Keratinocyte (primary cell): ENCODE results near the gene SERTM1. TPM values are rescaled to one million over a fixed set of nuclear protein-coding genes. Genes with fewer than 3 reads are reported as not detected.

ENCODE experiments used
- DNase-seq: peaks from one replicate; pipeline ENCODE4 v3.0.0-alpha.2; 2011; ENCODE audit warnings: low read depth, missing footprints, low spot score
- FAIRE-seq: peaks from 2 replicates; lab custom pipeline; 2011; peaks lifted over from hg19 to GRCh38; lab: Jason Lieb, UNC
- H2AFZ ChIP-seq: 2 replicates; pipeline ENCODE4 v1.6.0; 2012; ENCODE audit warnings: low read length, control low read depth, inconsistent platforms; ENCODE audit not compliant: control insufficient read depth
- H3K27ac ChIP-seq: 2 replicates; pipeline ENCODE4 v1.5.1; 2011; ENCODE audit warnings: low read length; ENCODE audit not compliant: control insufficient read depth, insufficient read depth
- H3K27me3 ChIP-seq: 3 replicates; pipeline ENCODE4 v1.6.0; 2011; ENCODE audit warnings: low read length; ENCODE audit not compliant: control insufficient read depth, insufficient read depth; ENCODE audit errors: extremely low read depth
- H3K36me3 ChIP-seq, 2 experiments: 2 replicates in 1 of 2; 3 replicates in 1 of 2; pipeline ENCODE4 v1.5.1; 2011; ENCODE audit warnings: low read length in 2 of 2, mild to moderate bottlenecking in 1 of 2; ENCODE audit not compliant: control insufficient read depth in 2 of 2, insufficient read depth in 2 of 2; ENCODE audit errors: extremely low read depth in 1 of 2
- H3K4me1 ChIP-seq: 3 replicates; pipeline ENCODE4 v1.5.1; 2011; ENCODE audit warnings: low read length; ENCODE audit not compliant: control insufficient read depth, insufficient read depth; ENCODE audit errors: extremely low read depth
- H3K4me2 ChIP-seq: 3 replicates; pipeline ENCODE4 v1.6.0; 2011; ENCODE audit warnings: low read depth, low read length; ENCODE audit not compliant: control insufficient read depth, insufficient read depth; ENCODE audit errors: extremely low read depth
- H3K4me3 ChIP-seq, 3 experiments: fragments of 200-600 bp in 1 of 3; sonication (generic) in 1 of 3; 2 replicates in 2 of 3; 3 replicates in 1 of 3; pipeline ENCODE4 v1.5.1; 2011 to 2016; ENCODE audit warnings: low read length in 3 of 3, mild to moderate bottlenecking in 3 of 3, control low read depth in 2 of 3, inconsistent platforms in 1 of 3, low read depth in 1 of 3, mixed read lengths in 1 of 3, mixed run types in 1 of 3, moderate library complexity in 1 of 3; ENCODE audit not compliant: control insufficient read depth in 2 of 3, insufficient read depth in 2 of 3; ENCODE audit errors: extremely low read depth in 1 of 3
- H3K79me2 ChIP-seq: 2 replicates; pipeline ENCODE4 v1.6.0; 2012; ENCODE audit warnings: low read length; ENCODE audit not compliant: control insufficient read depth, insufficient read depth
- H3K9ac ChIP-seq: 3 replicates; pipeline ENCODE4 v1.6.0; 2011; ENCODE audit warnings: low read length; ENCODE audit not compliant: control insufficient read depth, insufficient read depth; ENCODE audit errors: extremely low read depth
- H3K9me1 ChIP-seq: 3 replicates; pipeline ENCODE4 v1.6.0; 2011; ENCODE audit warnings: low read length; ENCODE audit not compliant: control insufficient read depth, insufficient read depth; ENCODE audit errors: extremely low read depth
- H3K9me3 ChIP-seq: 2 replicates; pipeline ENCODE4 v1.5.1; 2012; ENCODE audit warnings: low read depth, low read length; ENCODE audit not compliant: control insufficient read depth
- H4K20me1 ChIP-seq: 3 replicates; pipeline ENCODE4 v1.6.0; 2011; ENCODE audit warnings: low read length; ENCODE audit not compliant: control insufficient read depth, insufficient read depth; ENCODE audit errors: extremely low read depth
- EZH2 ChIP-seq: IDR thresholded peaks from one replicate; pipeline ENCODE4 v1.6.1; 2012; ENCODE audit warnings: inconsistent platforms, mild to moderate bottlenecking, low read length, moderate library complexity
- dilution Hi-C: fragments of 300-500 bp; cut with MboI; formaldehyde crosslinking; loops from one replicate; pipeline ENCODE4 v1.7.0; 2020; ENCODE audit warnings: low sequenced_read_pairs; ENCODE audit not compliant: extremely low pct_ligation_motif_present
- polyA plus RNA-seq, 5 experiments: library from polyadenylated mRNA; depleted of rRNA in 3 of 5; stranded (reverse) in 3 of 5; stranded (forward) in 1 of 5; unstranded in 1 of 5; fragments of >200 nt; gene quantifications; 1 replicate in 1 of 5; 2 replicates in 3 of 5; 3 replicates in 1 of 5; pipeline versions ENCODE4 v1.2.1 to v1.2.3, GENCODE V29; 2011 to 2012; ENCODE audit warnings: missing spikeins in 2 of 5, low read depth in 1 of 5, low replicate concordance in 1 of 5
- TF ChIP-seq, protein P1 (sequence below), 3 experiments: IDR thresholded peaks in 1 of 3; conservative IDR thresholded peaks in 1 of 3; optimal IDR thresholded peaks in 1 of 3; 2 replicates in 2 of 3; 3 replicates in 1 of 3; pipeline versions ENCODE3 to v1.5.1; 2011; ENCODE audit warnings: low read length in 3 of 3, mild to moderate bottlenecking in 3 of 3, moderate library complexity in 2 of 3, control low read depth in 1 of 3, inconsistent platforms in 1 of 3; ENCODE audit not compliant: insufficient read depth in 2 of 3; ENCODE audit errors: extremely low read depth in 1 of 3

SERTM1 gene
- polyA plus RNA-seq, 1 donor (not counting 4 experiments of a cell fraction or from before 2014, with no cell fraction given) = not detected

DNA sequence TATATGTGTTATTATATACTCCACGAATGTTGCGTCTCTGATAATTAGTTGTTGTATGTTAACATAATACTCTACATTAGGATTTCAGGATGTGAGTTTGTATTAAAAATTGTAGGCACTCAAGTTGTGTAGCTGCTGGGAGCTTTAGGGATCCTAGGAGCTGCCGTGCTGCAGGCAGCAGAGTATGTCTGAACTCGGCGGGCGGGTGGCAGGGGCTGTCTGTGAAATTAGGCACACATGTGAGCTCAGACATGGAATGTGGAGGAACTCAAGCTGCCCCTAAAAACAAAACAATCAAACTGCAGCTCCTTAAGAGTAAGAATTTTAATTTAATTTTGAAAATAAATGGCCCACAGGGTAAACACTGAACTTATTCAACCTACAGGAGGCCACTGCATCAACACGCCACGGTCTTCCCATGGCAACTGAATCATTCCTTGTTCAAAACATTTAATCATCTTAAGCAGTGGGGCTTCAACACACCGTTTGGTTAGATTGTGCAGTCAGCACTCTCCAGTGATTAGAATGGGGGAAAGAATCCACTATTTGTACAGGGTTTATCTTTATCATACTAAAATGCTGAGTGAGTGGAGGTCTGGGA is 22.7 kb downstream of the SERTM1 start:
- no peak for FAIRE-seq
- H3K4me1 ChIP-seq = no peaks in the 10 kb centered on the region
- no peak for DNase-seq
- no peaks in the 10 kb centered on the region for H3K36me3 ChIP-seq
- H4K20me1 ChIP-seq = no peaks in the 10 kb centered on the region
- no peak for TF ChIP-seq EZH2
- TF ChIP-seq, protein P1, sequence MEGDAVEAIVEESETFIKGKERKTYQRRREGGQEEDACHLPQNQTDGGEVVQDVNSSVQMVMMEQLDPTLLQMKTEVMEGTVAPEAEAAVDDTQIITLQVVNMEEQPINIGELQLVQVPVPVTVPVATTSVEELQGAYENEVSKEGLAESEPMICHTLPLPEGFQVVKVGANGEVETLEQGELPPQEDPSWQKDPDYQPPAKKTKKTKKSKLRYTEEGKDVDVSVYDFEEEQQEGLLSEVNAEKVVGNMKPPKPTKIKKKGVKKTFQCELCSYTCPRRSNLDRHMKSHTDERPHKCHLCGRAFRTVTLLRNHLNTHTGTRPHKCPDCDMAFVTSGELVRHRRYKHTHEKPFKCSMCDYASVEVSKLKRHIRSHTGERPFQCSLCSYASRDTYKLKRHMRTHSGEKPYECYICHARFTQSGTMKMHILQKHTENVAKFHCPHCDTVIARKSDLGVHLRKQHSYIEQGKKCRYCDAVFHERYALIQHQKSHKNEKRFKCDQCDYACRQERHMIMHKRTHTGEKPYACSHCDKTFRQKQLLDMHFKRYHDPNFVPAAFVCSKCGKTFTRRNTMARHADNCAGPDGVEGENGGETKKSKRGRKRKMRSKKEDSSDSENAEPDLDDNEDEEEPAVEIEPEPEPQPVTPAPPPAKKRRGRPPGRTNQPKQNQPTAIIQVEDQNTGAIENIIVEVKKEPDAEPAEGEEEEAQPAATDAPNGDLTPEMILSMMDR (optimal IDR thresholded peaks at IDR 0.05 in 1 of 3, IDR thresholded peaks at IDR 0.05 in 1 of 3, conservative IDR thresholded peaks at IDR 0.05 in 1 of 3; ENCODE audit: extremely low read depth in 1 of 3, insufficient read depth in 2 of 3, low read length in 3 of 3) = no peak
- no peak overlapping the region for H2AFZ ChIP-seq
- H3K9me3 ChIP-seq = no peaks in the 10 kb centered on the region
- no peak overlapping the region for H3K4me3 ChIP-seq
- no peak overlapping the region for H3K27ac ChIP-seq
- H3K79me2 ChIP-seq = no peaks in the 10 kb centered on the region
- H3K27me3 ChIP-seq = no peaks in the 10 kb centered on the region
- no peak overlapping the region for H3K4me2 ChIP-seq
- no peaks in the 10 kb centered on the region for H3K9me1 ChIP-seq
- dilution Hi-C loops = no loop called here
- no peak overlapping the region for H3K9ac ChIP-seq

DNA sequence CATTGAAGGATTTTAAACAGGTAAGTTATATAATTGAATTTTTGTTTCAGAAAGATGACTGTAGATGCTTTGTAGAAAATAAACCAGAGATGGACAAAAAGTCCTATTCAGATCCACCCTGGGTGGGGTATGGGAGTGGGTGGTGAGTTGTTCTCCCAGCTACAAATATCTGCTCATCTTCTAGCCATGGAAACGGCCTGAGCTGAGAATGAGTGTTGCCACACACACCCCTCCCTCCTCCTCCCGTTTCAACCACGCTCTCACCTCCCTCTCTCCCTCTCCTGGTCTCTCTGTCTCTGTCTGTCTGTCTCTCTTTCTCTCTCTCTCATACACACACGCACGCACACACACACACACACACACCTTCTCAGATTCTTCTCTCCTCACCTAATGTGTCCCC is 26.4 kb downstream of the SERTM1 start:
- no peak overlapping the region for H2AFZ ChIP-seq
- H3K79me2 ChIP-seq = no peaks in the 10 kb centered on the region
- H3K9me3 ChIP-seq = no peaks in the 10 kb centered on the region
- no peak overlapping the region for H3K27ac ChIP-seq
- DNase-seq (no peak), FAIRE-seq (no peak)
- H3K27me3 ChIP-seq = no peaks in the 10 kb centered on the region
- no peaks in the 10 kb centered on the region for H3K9me1 ChIP-seq
- dilution Hi-C loops = no loop called here
- H4K20me1 ChIP-seq = no peaks in the 10 kb centered on the region
- no peak overlapping the region for H3K4me3 ChIP-seq
- no peaks in the 10 kb centered on the region for H3K36me3 ChIP-seq
- H3K9ac ChIP-seq = no peak overlapping the region
- TF ChIP-seq EZH2 = no peak
- TF ChIP-seq, protein P1 (optimal IDR thresholded peaks at IDR 0.05 in 1 of 3, IDR thresholded peaks at IDR 0.05 in 1 of 3, conservative IDR thresholded peaks at IDR 0.05 in 1 of 3; ENCODE audit: extremely low read depth in 1 of 3, insufficient read depth in 2 of 3, low read length in 3 of 3) = no peak
- no peaks in the 10 kb centered on the region for H3K4me1 ChIP-seq
- H3K4me2 ChIP-seq = no peak overlapping the region
